Ascending aorta (tissue), 2 donors: ENCODE data around the gene PPP1R14C. TPM values are rescaled to one million over a fixed set of nuclear protein-coding genes. Genes with fewer than 3 reads are reported as not detected.
"Not testable (repeated sequence)": the region's sequence is repeated elsewhere in the genome, so short reads cannot be mapped to it uniquely, and the experiment has no call there.

ENCODE experiments used
- DNase-seq, 2 donors: peaks; one replicate each; pipeline ENCODE4 v3.0.0-alpha.2; 2019; ENCODE audit warnings: low spot score in 2 of 2
- H3K27ac ChIP-seq, 2 donors: fragments of 200-600 bp; sonication (generic); one replicate each; pipeline ENCODE4 v1.5.1; 2016 to 2017; ENCODE audit warnings: mild to moderate bottlenecking in 1 of 2
- H3K27me3 ChIP-seq: fragments of 200-600 bp; sonication (generic); one replicate; pipeline ENCODE4 v1.5.1; 2017
- H3K36me3 ChIP-seq, 2 donors: fragments of 200-600 bp; sonication (generic); one replicate each; pipeline ENCODE4 v1.5.1; 2016
- H3K4me1 ChIP-seq, 2 donors: fragments of 200-600 bp; sonication (generic); one replicate each; pipeline ENCODE4 v1.5.1; 2016 to 2017; ENCODE audit warnings: mild to moderate bottlenecking in 1 of 2
- H3K4me3 ChIP-seq, 2 donors: fragments of 200-600 bp; sonication (generic); one replicate each; pipeline ENCODE4 v1.5.1; 2016 to 2017; ENCODE audit warnings: mild to moderate bottlenecking in 1 of 2
- H3K9me3 ChIP-seq, 2 donors: fragments of 200-600 bp; sonication (generic); one replicate each; pipeline ENCODE4 v1.5.1; 2016
- intact Hi-C: fragments of 100-400 bp; cut with DNase I; formaldehyde crosslinking; loops from one replicate; pipeline ENCODE4 v1.15.1; 2023
- total RNA-seq: library from RNA; depleted of rRNA; stranded (reverse); fragments of >200 nt; gene quantifications from one replicate; pipeline ENCODE4 v1.1.0, GENCODE V29; 2016
- TF ChIP-seq, protein P1 (sequence below), 3 experiments: fragments of 200-600 bp in 2 of 3; fragments of 450-650 bp in 1 of 3; sonication (generic) in 2 of 3; IDR thresholded peaks; one replicate each; pipeline ENCODE4 v1.5.1; 2016 to 2019; ENCODE audit warnings: antibody characterized with exemption in 3 of 3, mild to moderate bottlenecking in 1 of 3, moderate library complexity in 1 of 3

Gene PPP1R14C
- total RNA-seq, 1 donor from 2014 or later = not detected

DNA sequence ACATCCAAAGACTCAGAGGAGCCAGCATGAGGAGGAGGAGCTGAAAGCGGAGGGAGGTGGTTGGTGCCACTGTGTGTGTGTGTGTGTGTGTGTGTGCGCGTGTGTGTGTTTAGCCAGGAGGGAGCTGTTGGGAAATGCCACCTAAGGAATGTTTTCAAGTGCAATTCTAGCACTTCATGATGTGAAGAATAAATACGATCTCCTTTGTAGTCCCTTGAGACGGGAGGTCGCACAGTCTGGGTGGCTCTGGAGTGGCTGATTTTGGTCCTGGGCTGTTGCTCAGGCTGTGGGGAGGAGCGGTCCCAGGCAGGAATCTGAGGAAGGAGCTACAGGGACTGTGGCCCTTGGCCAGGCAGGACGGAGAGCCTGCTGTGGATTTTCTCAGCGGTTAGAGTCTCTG lies 93.7 kb downstream of the PPP1R14C start:
- H3K27ac ChIP-seq = no peak overlapping the region
- H3K4me3 ChIP-seq = no peak overlapping the region
- no peaks in the 10 kb centered on the region for H3K27me3 ChIP-seq
- no peaks in the 10 kb centered on the region for H3K9me3 ChIP-seq
- no peaks in the 10 kb centered on the region for H3K4me1 ChIP-seq
- intact Hi-C loops = no loop called here
- DNase-seq = no peak
- no peaks in the 10 kb centered on the region for H3K36me3 ChIP-seq
- TF ChIP-seq, protein P1, sequence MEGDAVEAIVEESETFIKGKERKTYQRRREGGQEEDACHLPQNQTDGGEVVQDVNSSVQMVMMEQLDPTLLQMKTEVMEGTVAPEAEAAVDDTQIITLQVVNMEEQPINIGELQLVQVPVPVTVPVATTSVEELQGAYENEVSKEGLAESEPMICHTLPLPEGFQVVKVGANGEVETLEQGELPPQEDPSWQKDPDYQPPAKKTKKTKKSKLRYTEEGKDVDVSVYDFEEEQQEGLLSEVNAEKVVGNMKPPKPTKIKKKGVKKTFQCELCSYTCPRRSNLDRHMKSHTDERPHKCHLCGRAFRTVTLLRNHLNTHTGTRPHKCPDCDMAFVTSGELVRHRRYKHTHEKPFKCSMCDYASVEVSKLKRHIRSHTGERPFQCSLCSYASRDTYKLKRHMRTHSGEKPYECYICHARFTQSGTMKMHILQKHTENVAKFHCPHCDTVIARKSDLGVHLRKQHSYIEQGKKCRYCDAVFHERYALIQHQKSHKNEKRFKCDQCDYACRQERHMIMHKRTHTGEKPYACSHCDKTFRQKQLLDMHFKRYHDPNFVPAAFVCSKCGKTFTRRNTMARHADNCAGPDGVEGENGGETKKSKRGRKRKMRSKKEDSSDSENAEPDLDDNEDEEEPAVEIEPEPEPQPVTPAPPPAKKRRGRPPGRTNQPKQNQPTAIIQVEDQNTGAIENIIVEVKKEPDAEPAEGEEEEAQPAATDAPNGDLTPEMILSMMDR (IDR thresholded peaks at IDR 0.05) = no peak

DNA sequence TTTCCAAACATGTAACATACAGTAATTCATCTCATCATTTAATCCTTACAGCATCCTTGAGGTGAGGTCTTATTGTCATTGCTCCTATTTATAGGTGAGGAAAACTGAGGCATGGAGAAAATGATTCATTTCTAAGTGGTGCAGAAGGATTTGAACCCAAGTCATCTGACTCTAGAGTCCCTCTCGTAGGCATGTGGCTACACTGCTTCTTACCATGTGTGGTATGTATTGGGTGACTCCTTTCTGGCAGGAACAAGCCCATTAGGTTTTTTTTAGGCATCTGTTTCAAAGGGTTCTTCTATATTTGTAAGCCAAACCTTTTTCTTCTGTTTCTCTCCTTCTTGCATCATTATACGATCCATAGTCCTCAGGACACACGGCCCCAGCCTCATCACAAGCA lies 94.8 kb downstream of the PPP1R14C start:
- Histone ChIP-seq H3K4me1 (no peaks in the 10 kb centered on the region), H3K9me3 (no peaks in the 10 kb centered on the region), H3K36me3 (no peaks in the 10 kb centered on the region), H3K4me3 (no peak overlapping the region), H3K27me3 (no peaks in the 10 kb centered on the region), H3K27ac (no peak overlapping the region)
- TF ChIP-seq, protein P1 (IDR thresholded peaks at IDR 0.05) = no peak
- DNase-seq = no peak
- intact Hi-C loops = no loop called here

DNA sequence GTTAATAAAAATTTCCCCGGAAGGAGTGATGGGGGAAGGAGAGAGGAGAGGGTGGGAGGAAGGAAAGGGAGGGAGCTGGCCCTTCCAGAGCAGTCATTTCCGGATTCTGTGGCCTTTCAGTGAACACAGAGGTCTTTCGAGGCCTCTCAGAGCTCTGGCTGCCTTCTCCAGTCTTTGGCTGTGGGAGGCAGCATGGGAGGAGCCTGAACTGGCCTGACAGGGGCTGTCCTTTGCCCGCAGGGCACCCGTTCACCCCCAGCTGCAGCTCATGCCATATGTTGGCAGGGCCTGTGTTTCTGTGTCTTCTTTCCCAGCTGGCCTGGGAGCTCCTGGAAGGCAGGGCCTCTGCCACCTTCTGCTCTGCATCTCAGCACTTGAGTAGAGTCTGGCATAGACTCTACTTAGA lies 95.5 kb downstream of the PPP1R14C start:
- Histone ChIP-seq H3K4me3 (no peak overlapping the region), H3K27ac (no peak overlapping the region), H3K36me3 (no peaks in the 10 kb centered on the region), H3K4me1 (no peaks in the 10 kb centered on the region), H3K9me3 (no peaks in the 10 kb centered on the region), H3K27me3 (no peaks in the 10 kb centered on the region)
- intact Hi-C loops = no loop called here
- DNase-seq = no peak
- TF ChIP-seq, protein P1 (IDR thresholded peaks at IDR 0.05) = no peak

DNA sequence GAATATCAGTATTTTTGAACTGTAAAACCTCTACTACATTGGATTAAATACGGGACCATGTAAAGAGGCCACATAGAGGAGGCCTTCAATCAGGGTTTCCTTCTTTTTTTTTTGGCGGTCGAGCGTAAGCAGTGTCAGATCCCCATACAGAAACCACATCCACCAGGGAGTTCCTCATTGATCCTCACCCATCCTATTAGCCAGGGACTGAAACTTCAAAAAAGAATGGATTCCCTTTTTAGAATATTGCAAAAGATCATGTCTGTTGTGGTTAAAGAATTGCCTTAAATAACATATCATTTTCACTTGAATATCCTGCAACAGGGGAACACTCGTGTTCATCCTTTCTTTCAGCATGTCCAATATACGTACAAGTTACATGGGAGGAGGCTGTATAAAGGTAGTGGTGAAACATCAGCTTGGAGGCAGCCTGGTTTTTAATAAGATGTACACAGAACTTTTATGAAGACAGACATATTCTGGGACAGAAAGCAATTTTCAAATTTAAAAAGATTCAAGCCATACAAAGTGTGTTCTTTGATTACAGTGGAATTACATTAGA lies 96.1 kb downstream of the PPP1R14C start:
- Histone ChIP-seq H3K4me3 (no peak overlapping the region), H3K27ac (no peak overlapping the region), H3K27me3 (no peaks in the 10 kb centered on the region), H3K9me3 (no peaks in the 10 kb centered on the region), H3K36me3 (no peaks in the 10 kb centered on the region), H3K4me1 (no peaks in the 10 kb centered on the region)
- DNase-seq = no peak
- TF ChIP-seq, protein P1 (IDR thresholded peaks at IDR 0.05) = no peak
- intact Hi-C loops = no loop called here

DNA sequence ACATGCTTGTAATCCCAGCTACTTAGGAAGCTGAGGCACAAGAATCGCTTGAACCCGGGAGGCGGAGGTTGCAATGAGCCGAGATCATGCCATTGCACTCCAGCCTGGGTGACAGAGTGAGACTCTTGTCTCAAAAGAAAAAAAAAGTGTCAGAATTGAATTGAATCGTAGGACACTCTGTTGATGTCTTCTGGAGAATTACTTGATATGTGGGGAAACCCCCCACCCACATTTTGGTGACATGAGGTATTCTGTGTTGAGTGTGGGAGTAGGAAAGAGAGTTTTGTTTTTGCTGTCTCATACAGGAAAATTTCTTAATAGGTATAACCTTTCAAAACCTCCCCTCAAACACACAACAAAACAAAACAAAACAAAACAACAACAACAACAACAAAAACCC lies 98.9 kb downstream of the PPP1R14C start:
- H3K9me3 ChIP-seq, intact Hi-C loops, H3K27ac ChIP-seq, DNase-seq, H3K4me3 ChIP-seq, H3K36me3 ChIP-seq, H3K4me1 ChIP-seq, H3K27me3 ChIP-seq: not testable (repeated sequence)

DNA sequence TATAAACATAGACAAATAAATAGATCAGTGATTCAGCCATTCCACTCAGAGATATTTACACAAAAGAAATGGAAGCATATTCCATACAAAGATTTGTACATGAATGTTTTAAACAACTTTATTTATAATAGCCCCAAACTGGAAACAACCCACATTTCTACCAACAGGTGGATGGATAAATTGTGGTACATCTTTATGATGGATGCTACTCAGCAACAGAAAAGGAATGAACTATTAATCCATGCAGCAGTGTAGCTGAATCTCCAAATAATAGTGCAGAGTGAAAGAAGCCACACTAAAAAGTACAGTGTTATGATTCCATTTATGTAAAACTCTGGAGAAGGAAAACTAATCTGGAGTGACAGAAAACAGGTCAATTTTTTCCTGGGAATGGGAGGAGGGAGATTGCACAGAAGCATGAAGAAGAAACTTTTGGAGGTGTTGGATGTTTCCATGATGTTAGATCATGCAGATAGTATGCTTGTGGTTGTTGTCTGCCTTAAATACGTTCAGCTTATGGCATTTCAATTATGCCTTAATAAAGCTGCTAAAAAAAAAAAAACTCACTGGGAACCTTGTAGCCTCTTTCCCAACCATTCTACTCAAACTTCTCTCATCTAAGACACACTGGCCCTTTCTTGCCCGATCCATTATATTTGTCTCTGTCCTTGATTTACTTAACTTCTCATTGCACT lies 100.9 kb downstream of the PPP1R14C start:
- intact Hi-C loops = no loop called here
- H3K36me3 ChIP-seq = no peaks in the 10 kb centered on the region
- no peak overlapping the region for H3K27ac ChIP-seq
- no peaks in the 10 kb centered on the region for H3K27me3 ChIP-seq
- DNase-seq = no peak
- TF ChIP-seq, protein P1 (IDR thresholded peaks at IDR 0.05) = no peak
- no peak overlapping the region for H3K4me3 ChIP-seq
- no peaks in the 10 kb centered on the region for H3K4me1 ChIP-seq
- peaks cover 0 to 10% of the 10 kb centered on the region in 2 donors for H3K9me3 ChIP-seq
